Caco-2 (cell line): ENCODE results near the gene SCYL1. TPM values are rescaled to one million over a fixed set of nuclear protein-coding genes. Genes with fewer than 3 reads are reported as not detected.

Source experiments
- BruUV-seq: library from RNA; stranded (reverse); fragments of 400-500 nt; replicated peaks from 2 replicates; lab custom pipeline; 2021; lab: Mats Ljungman, UMichigan
- CTCF ChIA-PET: fragments of 300-600 bp; sonication (Branson Sonifier 250); formaldehyde crosslinking; loops from one replicate; lab custom pipeline; 2022; ENCODE audit warnings: antibody characterized with exemption; lab: Charles Lee
- POLR2A ChIA-PET: fragments of 300-600 bp; sonication (Branson Sonifier 250); formaldehyde crosslinking; loops from one replicate; lab custom pipeline; 2022; ENCODE audit warnings: antibody characterized with exemption; lab: Charles Lee
- DNase-seq, 2 experiments: peaks; one replicate each; pipeline versions ENCODE4 v3.0.0 to v3.0.0-alpha.2; 2020 to 2022
- H3K27me3 ChIP-seq: replicated peaks from 2 replicates; pipeline ENCODE4 v1.6.0; 2011; ENCODE audit warnings: low read length; ENCODE audit not compliant: control insufficient read depth, insufficient read depth
- H3K36me3 ChIP-seq: 2 replicates; pipeline ENCODE4 v1.5.1; 2011; ENCODE audit warnings: low read length; ENCODE audit not compliant: control insufficient read depth, insufficient read depth
- H3K4me1 ChIP-seq: fragments of 250-450 bp; sonication (Bioruptor Pico); 2 replicates; pipeline ENCODE4 v1.5.1; 2020; ENCODE audit warnings: mild to moderate bottlenecking
- H3K4me3 ChIP-seq: 2 replicates; pipeline ENCODE4 v1.5.1; 2011; ENCODE audit warnings: low read depth, mild to moderate bottlenecking, control low read depth, low read length
- H3K9me3 ChIP-seq: fragments of 250-450 bp; sonication (Bioruptor Pico); 2 replicates; pipeline ENCODE4 v1.5.1; 2020; ENCODE audit warnings: mild to moderate bottlenecking, moderate library complexity
- H3K27ac Mint-ChIP-seq: one replicate; pipeline ENCODE4 v1.8.0; 2022; ENCODE audit warnings: mixed read lengths; ENCODE audit not compliant: unreplicated experiment
- H3K27me3 Mint-ChIP-seq: one replicate; pipeline ENCODE4 v1.8.0; 2022; ENCODE audit warnings: mixed read lengths; ENCODE audit not compliant: insufficient read depth, unreplicated experiment
- H3K36me3 Mint-ChIP-seq: one replicate; pipeline ENCODE4 v1.8.0; 2022; ENCODE audit warnings: mild to moderate bottlenecking, mixed read lengths; ENCODE audit not compliant: insufficient read depth, unreplicated experiment
- H3K4me1 Mint-ChIP-seq: one replicate; pipeline ENCODE4 v1.8.0; 2022; ENCODE audit warnings: low read depth, mixed read lengths; ENCODE audit not compliant: unreplicated experiment
- H3K4me3 Mint-ChIP-seq: one replicate; pipeline ENCODE4 v1.8.0; 2022; ENCODE audit warnings: mild to moderate bottlenecking, moderate library complexity, mixed read lengths; ENCODE audit not compliant: unreplicated experiment
- H3K9me3 Mint-ChIP-seq: one replicate; pipeline ENCODE4 v1.8.0; 2022; ENCODE audit warnings: mixed read lengths; ENCODE audit not compliant: unreplicated experiment
- intact Hi-C: fragments of 100-400 bp; cut with micrococcal nuclease; formaldehyde crosslinking; loops from one replicate; pipeline ENCODE4 v1.10.0; 2022; ENCODE audit not compliant: unreplicated experiment
- total RNA-seq: library from RNA; stranded (reverse); gene quantifications from 2 replicates; pipeline ENCODE4 v1.2.3, GENCODE V29; 2022
- TF ChIP-seq, protein P1 (sequence below), 2 experiments: fragments of 200-600 bp in 1 of 2; IDR thresholded peaks; 1 replicate in 1 of 2; 2 replicates in 1 of 2; pipeline versions ENCODE4 v1.5.1 to v1.8.0; 2011 to 2022; ENCODE audit warnings: antibody characterized with exemption in 1 of 2, control low read depth in 1 of 2, inconsistent platforms in 1 of 2, low read depth in 1 of 2, low read length in 1 of 2, mild to moderate bottlenecking in 1 of 2, moderate library complexity in 1 of 2; ENCODE audit not compliant: insufficient read depth in 1 of 2, severe bottlenecking in 1 of 2, unreplicated experiment in 1 of 2

SCYL1 gene
- total RNA-seq, 1 experiment from 2014 or later = 123 TPM

GRCh38 chr11:65540290-65541092 lies 15.6 kb downstream of the SCYL1 start:
- Histone ChIP-seq H3K4me3 (peak overlapping the region; percentile 21), H3K4me1 (peaks cover 14% of the 10 kb centered on the region), H3K27me3 (no peaks in the 10 kb centered on the region), H3K9me3 (no peaks in the 10 kb centered on the region), H3K36me3 (peaks cover 7% of the 10 kb centered on the region; the same call in 1 of the 2 replicates)
- CTCF ChIA-PET = interaction anchor here (0.6 to 2.7 kb wide), 7 partner anchors 11 to 68 kb away, joined by 3 to 23 read pairs (median 3); partner anchors contain the start of genes FAM89B, SCYL1 and ZNRD2
- Mint-ChIP-seq H3K9me3 (no peaks in the 10 kb centered on the region), H3K27me3 (no peaks in the 10 kb centered on the region), H3K4me3 (peak overlapping the region; percentile 63), H3K36me3 (peaks cover 66% of the 10 kb centered on the region), H3K4me1 (peaks cover 33% of the 10 kb centered on the region), H3K27ac (peak overlapping the region; percentile 46)
- intact Hi-C loops = loop anchor here (1.0 to 2.0 kb wide), 2 partner anchors 12 to 30 kb away; partner anchors contain the start of gene ZNRD2
- POLR2A ChIA-PET = no interaction called here
- TF ChIP-seq, protein P1, sequence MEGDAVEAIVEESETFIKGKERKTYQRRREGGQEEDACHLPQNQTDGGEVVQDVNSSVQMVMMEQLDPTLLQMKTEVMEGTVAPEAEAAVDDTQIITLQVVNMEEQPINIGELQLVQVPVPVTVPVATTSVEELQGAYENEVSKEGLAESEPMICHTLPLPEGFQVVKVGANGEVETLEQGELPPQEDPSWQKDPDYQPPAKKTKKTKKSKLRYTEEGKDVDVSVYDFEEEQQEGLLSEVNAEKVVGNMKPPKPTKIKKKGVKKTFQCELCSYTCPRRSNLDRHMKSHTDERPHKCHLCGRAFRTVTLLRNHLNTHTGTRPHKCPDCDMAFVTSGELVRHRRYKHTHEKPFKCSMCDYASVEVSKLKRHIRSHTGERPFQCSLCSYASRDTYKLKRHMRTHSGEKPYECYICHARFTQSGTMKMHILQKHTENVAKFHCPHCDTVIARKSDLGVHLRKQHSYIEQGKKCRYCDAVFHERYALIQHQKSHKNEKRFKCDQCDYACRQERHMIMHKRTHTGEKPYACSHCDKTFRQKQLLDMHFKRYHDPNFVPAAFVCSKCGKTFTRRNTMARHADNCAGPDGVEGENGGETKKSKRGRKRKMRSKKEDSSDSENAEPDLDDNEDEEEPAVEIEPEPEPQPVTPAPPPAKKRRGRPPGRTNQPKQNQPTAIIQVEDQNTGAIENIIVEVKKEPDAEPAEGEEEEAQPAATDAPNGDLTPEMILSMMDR (IDR thresholded peaks at IDR 0.05; ENCODE audit: insufficient read depth in 1 of 2, low read depth in 1 of 2, low read length in 1 of 2, severe bottlenecking in 1 of 2, unreplicated experiment in 1 of 2) = peak; percentile 64
- BruUV-seq = no TSS peak
- DNase-seq = peak; percentile 71 to 74

DNA sequence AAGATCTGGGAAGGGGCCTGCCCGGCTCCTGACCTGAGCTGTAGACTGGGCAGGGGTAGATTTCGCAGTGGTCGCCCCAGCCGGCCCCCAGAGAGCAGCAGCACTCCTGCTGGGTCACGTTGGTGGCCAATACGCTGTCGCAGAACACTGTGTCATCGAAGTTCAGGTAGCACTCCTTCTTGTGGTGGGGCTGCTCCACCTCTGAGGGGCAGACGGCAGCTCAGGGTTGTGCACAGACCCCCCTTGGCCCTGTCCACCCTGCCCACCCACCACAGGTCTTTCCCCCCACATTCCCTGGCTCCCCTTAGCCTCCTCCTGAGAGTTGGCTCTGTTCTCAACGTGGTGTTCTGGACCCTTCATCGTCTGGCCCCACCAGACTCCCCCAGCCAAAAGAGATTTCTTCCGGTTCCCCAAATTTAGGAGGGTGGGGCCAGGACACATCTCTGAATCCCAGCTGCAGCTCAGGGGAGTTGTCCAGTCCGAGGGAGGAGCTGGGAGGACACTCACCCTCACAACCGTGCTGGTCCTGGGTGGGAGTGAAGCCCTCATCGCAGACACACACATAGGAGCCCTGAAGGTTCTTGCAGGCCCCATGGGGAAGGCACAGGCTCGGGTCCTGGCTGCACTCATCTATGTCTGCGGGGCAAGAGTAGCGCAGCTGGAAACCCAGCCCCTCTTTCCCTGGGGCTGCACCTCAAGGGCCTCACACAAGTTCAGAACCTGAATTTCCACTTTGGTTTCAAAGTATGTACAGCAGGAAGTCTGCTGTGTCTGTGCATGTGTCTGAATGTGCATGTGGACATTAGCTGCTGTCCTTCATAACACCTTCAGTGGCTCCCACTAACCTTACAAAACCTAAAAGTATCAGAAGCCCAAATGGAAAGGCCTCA lies 16.5 kb downstream of the SCYL1 start:
- intact Hi-C loops = loop anchor here (1.0 to 2.0 kb wide), 2 partner anchors 11 to 29 kb away; partner anchors contain the start of gene ZNRD2
- H3K9me3 ChIP-seq = no peaks in the 10 kb centered on the region
- Mint-ChIP-seq H3K4me3 (peak overlapping the region; percentile 63), H3K27me3 (no peaks in the 10 kb centered on the region), H3K27ac (peak overlapping the region; percentile 46), H3K36me3 (peaks cover 65% of the 10 kb centered on the region), H3K4me1 (peaks cover 39% of the 10 kb centered on the region), H3K9me3 (no peaks in the 10 kb centered on the region)
- DNase-seq = peak; percentile 65 to 66
- POLR2A ChIA-PET = no interaction called here
- TF ChIP-seq, protein P1 (IDR thresholded peaks at IDR 0.05; ENCODE audit: insufficient read depth in 1 of 2, low read depth in 1 of 2, low read length in 1 of 2, severe bottlenecking in 1 of 2, unreplicated experiment in 1 of 2) = no peak
- peaks cover 21% of the 10 kb centered on the region for H3K4me1 ChIP-seq
- no peak overlapping the region for H3K4me3 ChIP-seq
- H3K36me3 ChIP-seq = 0 out of 2 replicates have a peak, but pooled peaks cover 4% of the 10 kb centered on the region
- CTCF ChIA-PET = interaction anchor here (0.5 to 2.7 kb wide), 10 partner anchors 10 to 804 kb away, joined by 3 to 23 read pairs (median 3); partner anchors contain the start of genes FAM89B, SCYL1 and ZNRD2
- H3K27me3 ChIP-seq = no peaks in the 10 kb centered on the region
- BruUV-seq = no TSS peak
